ENCODE measurements around the gene PDZD2.
"Not testable (repeated sequence)": the region's sequence is repeated elsewhere in the genome, so short reads cannot be mapped to it uniquely, and the experiment has no call there.

Gene PDZD2

GRCh38 chr5:31698673-31699072 is 59.7 kb downstream of the PDZD2 start:
- no peak for DNase-seq

- no peak for DNase-seq
Measured at GRCh38 chr5:31701642-31702299, 62.8 kb downstream of the PDZD2 start.

- DNase-seq, result no peak
Measured at GRCh38 chr5:31702712-31703111, 63.8 kb downstream of the PDZD2 start.

- no peak for DNase-seq
Measured at GRCh38 chr5:31703757-31704156, 64.8 kb downstream of the PDZD2 start.

GRCh38 chr5:31706186-31706585 is 67.3 kb downstream of the PDZD2 start:
- no peak for DNase-seq

- no peak for DNase-seq
Measured at GRCh38 chr5:31707329-31707728, 68.4 kb downstream of the PDZD2 start.

- peak; percentile 58 for DNase-seq
Measured at GRCh38 chr5:31708089-31708488, 69.2 kb downstream of the PDZD2 start.

GRCh38 chr5:31711363-31711762 is 72.4 kb downstream of the PDZD2 start:
- no peak for DNase-seq

GRCh38 chr5:31711935-31712592 is 73.1 kb downstream of the PDZD2 start:
- DNase-seq, result no peak

- peak; percentile 52 for DNase-seq
Measured at GRCh38 chr5:31717561-31717960, 78.6 kb downstream of the PDZD2 start.

- DNase-seq, result no peak
Measured at GRCh38 chr5:31720004-31720403, 81.1 kb downstream of the PDZD2 start.

- no peak for DNase-seq
Measured at GRCh38 chr5:31720811-31721345, 81.9 kb downstream of the PDZD2 start.

GRCh38 chr5:31722111-31722510 is 83.2 kb downstream of the PDZD2 start:
- DNase-seq, result no peak

GRCh38 chr5:31725996-31726395 is 87.1 kb downstream of the PDZD2 start:
- DNase-seq, result no peak

GRCh38 chr5:31726952-31727351 is 88.0 kb downstream of the PDZD2 start:
- no peak for DNase-seq

GRCh38 chr5:31728039-31728438 is 89.1 kb downstream of the PDZD2 start:
- DNase-seq, result no peak

GRCh38 chr5:31728806-31729205 is 89.9 kb downstream of the PDZD2 start:
- DNase-seq, result not testable (repeated sequence)

GRCh38 chr5:31730139-31730538 is 91.2 kb downstream of the PDZD2 start:
- DNase-seq, result no peak

- DNase-seq, result no peak
Measured at GRCh38 chr5:31731016-31731415, 92.1 kb downstream of the PDZD2 start.

GRCh38 chr5:31731710-31732301 is 92.9 kb downstream of the PDZD2 start:
- no peak for DNase-seq

- not testable (repeated sequence) for DNase-seq
Measured at GRCh38 chr5:31732821-31733220, 93.9 kb downstream of the PDZD2 start.

GRCh38 chr5:31733371-31733770 is 94.4 kb downstream of the PDZD2 start:
- DNase-seq, result no peak

GRCh38 chr5:31736127-31736526 is 97.2 kb downstream of the PDZD2 start:
- no peak for DNase-seq

- no peak for DNase-seq
Measured at GRCh38 chr5:31738199-31738598, 99.3 kb downstream of the PDZD2 start.
